Activated naive CD8-positive, alpha-beta T cell treated with anti-CD3 and anti-CD28 coated beads, Interleukin-2, amount 50 U/mL, for 16 hours (primary cell): ENCODE data around the gene MIPOL1.
"Not testable (repeated sequence)": the region's sequence is repeated elsewhere in the genome, so short reads cannot be mapped to it uniquely, and the experiment has no call there.

ENCODE experiments used
- DNase-seq: peaks from one replicate; pipeline ENCODE4 v3.0.0-alpha.2; 2020; ENCODE audit warnings: low read depth, low spot score

The MIPOL1 gene

GRCh38 chr14:37234222-37234621 is 36.5 kb downstream of the MIPOL1 start:
- no peak for DNase-seq

DNA sequence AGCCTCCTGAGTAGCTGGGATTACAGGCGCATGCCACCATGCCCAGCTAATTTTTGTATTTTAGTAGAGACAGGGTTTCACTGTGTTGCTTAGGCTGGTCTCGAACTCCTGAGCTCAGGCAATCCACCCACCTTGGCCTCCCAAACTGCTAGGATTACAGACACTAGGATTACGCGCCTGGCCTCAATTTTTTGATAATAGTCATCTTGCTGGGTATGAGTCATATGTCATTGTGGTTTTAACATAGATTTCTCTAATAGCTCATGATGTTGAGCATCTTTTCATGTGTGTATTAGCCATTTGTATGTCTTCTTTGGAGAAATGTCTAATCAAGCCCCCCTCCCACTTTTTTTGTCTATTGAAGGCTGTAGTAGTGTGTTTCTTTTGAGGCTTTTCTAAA is 38.3 kb downstream of the MIPOL1 start:
- DNase-seq: not testable (repeated sequence)

GRCh38 chr14:37237094-37237493 is 39.4 kb downstream of the MIPOL1 start:
- DNase-seq: no peak

DNA sequence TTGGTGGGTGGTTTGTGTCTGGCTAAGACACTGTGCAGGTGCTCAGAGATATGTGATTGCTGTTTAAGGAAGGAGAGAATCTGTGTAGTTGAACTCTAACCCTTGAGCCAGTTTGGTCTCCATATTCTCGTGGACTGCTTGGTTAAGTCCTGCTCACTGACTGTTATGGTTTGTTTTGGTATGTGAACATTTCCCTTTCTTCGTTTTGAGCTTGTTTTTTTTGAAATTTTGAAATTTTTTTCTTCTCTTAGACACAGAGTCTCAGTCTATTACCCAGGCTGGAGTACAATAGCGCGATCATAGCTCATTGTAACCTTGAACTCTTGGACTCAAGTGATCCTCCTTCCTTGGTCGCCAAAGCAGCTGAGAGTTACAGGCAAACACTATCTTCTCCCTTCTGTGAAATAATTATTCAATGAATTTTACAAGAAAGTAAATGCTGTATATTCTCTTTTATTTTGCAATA is 40.0 kb downstream of the MIPOL1 start:
- DNase-seq: no peak

DNA sequence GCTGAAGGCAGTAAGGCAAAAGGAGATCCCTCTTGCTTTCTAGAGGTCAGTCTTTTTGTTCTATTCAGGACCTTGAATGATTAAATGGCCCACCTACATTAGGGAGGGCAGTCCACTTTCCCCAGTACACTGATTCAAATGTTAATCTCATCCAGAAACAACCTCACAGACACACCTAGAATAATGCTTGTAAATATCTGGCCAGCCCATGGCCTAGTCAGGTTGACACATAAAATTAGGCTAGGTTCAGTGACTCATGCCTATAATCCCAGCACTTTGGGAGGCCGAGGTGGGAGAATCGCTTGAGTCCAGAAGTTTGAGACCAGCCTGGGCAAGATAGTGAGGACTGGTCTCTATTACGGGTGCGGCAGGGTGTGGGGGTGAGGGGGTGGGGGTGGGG is 43.5 kb downstream of the MIPOL1 start:
- no peak for DNase-seq

DNA sequence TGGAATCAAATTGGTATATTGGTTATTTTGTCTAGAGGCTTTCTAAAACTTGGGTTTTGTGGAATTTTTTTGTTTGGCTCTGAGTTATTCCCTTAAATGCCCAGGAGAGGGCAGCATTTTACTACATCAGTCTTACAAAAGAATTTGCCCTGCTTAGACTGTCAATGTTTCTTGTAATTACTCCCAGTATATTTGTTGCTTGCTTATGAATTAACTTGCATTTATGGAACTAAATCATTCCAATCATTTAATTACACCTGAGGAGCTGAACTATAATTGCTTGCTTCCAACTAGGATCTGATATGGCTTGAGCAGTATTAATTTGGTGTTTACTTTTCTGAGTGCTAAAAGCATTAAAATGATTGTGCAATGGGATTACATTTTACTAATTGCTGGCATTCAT is 48.7 kb downstream of the MIPOL1 start:
- DNase-seq: no peak

DNA sequence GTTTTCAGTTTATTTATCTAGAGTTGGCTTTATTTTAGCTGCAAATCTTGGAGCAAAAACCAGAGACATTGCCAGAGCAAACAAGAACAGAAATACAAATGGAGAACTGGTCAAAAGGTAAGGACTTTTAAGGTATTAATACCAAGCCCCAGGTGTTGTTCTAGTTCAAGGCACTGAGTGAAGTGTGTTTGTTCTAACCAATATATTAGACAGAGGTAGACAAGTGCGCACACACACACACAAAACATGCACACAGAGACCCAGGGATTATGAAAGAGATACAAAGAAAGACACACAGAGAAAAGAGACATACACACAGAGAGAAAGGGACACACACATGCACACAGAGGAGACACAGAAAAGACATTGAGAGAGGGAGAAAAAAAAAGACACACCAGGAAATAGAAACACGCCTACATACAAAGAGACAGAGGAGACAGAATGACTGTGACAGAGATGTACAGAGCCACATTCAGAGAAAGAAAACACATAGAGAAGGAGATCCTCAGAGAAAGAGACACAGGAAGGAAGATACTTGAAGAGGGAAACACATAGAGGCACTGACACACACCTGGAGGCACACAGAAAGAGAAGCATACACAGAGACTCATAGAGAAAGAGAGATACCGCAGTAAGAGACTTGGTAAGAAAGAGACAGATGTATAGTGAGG is 50.2 kb downstream of the MIPOL1 start:
- DNase-seq: no peak

DNA sequence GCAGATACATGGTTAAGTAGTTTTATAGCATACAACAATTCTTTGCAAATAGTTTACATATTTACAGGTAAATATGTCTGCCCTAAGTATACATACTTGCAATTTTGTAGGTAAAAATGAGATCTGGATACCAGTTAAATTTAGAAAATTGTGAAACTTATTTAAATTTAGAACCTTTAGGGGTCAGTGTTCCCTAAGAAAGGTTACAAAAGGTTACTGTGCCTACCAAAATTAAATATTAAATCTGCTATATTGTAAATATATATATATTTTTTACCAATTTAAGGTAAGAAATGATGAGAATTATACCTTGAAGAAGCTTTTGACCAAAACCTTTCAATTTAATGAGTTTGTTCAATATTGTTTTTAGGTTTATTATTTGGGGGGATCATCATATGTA is 54.0 kb downstream of the MIPOL1 start:
- no peak for DNase-seq

GRCh38 chr14:37252434-37252833 is 54.7 kb downstream of the MIPOL1 start:
- DNase-seq: no peak

GRCh38 chr14:37253905-37254304 is 56.2 kb downstream of the MIPOL1 start:
- DNase-seq: no peak

DNA sequence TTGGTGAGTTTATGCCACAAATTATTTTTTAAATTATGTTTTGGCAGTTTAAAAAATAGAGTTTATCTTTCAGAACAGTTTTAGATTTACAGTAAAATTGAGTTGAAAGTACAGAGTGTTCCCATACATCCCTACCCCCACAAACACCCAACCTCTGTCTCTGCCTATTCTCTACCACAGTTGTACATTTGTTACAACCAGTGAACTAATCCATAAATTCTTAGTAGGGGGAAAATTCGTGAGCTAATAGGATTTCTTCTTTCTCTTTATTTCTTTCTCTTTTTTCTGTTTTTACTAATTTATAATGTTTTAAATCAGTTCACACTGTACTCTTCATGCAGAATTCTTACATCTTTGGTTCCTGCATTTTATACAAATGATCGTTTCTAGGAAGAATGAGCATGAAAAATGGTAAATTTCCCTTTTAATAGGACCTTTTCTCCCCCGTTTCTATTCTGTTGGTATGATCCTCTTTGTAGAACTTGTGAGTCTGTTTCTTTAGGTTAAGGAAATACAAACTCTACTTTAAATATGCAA is 56.7 kb downstream of the MIPOL1 start:
- DNase-seq: no peak

DNA sequence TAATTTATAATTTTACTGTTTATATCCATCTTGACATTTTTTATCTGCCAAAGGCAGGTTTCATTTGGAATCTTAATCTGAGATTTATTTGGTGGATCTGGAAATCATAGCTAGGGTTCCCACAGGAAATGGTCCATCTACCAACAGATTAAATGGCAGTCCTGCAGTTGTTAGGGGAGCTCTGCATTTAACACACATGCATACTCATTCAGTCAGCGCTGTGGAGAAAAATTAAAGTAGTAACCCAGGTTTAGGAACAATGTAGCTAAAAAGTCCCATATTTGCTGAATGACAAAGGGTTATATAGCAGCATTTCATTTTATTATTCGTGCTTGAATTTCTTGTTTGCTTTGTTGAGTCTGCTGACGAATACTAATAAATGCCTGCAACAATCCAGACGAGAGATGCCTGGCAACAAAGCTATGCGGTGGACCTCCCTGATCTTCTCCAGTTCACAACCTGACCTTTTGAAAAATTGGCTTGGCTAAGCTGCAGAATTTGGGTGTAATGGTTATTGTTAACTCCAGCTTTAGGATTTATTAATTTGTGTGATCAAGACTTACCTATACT is 59.8 kb downstream of the MIPOL1 start:
- DNase-seq: no peak

DNA sequence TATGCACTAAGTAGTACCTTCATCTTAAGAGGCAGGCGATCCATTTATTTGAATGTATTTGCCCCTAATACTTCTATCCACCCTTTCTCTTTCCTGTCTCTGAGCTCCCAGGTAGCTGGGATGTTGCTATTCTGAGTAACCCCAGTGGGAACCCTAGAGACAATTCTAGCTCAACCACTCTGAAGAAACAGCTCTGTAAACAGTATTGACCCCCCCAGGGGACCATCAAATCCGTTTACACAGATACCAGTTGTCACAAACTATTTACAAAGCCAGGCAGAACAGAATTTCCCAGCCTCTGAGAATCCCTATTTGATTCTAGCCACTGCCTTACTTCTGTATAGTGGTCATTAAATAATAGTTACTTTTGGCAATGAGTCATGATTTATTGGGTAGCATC is 64.9 kb downstream of the MIPOL1 start:
- DNase-seq: no peak

GRCh38 chr14:37263656-37264236 is 66.0 kb downstream of the MIPOL1 start:
- DNase-seq: no peak

GRCh38 chr14:37268788-37269187 is 71.1 kb downstream of the MIPOL1 start:
- no peak for DNase-seq

- DNase-seq: no peak
Observed at GRCh38 chr14:37270629-37271028, 72.9 kb downstream of the MIPOL1 start.

DNA sequence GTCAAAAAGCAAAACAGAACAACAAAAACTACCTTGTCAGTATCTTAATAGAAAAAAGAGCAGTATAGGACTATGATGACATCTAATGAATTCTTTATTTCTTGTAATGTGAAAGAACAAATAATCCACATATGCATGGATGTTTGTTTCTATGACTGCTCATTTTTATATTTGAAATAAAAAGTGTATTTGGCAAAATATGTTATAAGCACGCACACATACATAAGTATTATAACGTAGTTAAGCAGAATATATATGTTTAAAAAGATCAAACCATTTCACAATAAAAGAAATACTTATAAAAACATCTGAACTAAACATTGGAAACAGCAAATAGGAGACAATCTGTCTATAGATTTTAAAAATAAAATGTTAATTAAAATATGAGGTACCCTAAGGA is 74.8 kb downstream of the MIPOL1 start:
- DNase-seq: no peak

DNA sequence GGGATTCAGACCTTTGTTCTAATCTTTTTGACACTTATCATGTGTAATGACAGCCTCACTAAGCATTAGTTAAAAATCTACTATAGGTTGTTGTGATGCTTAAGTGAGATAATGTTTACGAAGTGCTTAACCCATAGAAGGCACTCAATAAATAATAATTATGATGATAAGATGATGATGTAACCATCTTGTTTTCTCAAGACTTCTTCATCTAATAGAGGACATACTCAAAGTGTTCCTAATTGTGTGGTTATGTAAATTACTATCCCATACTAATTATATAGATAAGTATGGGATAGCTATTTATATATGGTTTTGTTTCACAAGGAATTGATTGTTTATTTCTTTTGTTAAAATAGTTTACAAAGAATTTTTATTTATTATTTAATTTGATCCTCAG is 76.9 kb downstream of the MIPOL1 start:
- no peak for DNase-seq

GRCh38 chr14:37275963-37276362 is 78.2 kb downstream of the MIPOL1 start:
- DNase-seq: no peak

GRCh38 chr14:37278636-37279538 is 81.2 kb downstream of the MIPOL1 start:
- no peak for DNase-seq

GRCh38 chr14:37279818-37280217 is 82.1 kb downstream of the MIPOL1 start:
- DNase-seq: no peak

DNA sequence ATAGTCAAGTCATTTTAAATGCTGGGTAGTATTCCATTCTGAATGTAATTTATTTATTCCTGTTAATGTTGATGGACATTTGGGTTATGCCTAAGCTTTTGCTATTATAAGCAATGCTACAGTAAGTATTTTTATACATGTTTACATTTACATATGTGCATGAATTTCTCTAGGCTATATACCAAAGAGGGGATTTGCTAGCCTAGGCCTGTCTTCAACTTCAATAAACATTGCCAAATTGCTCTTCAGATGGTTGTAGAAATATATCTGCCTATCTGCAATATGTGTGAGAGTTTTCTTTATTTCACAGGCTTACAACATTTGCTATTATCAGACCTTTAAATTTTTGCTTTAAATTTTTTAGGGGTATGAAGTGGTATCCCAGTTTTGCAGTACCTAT is 87.0 kb downstream of the MIPOL1 start:
- no peak for DNase-seq
